Vagina (tissue), 2 donors: Measurements from ENCODE around the gene MEN1.

Experiments
- CTCF ChIP-seq, 3 experiments: fragments of 450-650 bp in 2 of 3; fragments of 200-600 bp in 1 of 3; sonication (generic) in 1 of 3; IDR thresholded peaks; one replicate each; pipeline ENCODE4 v1.5.1; 2017 to 2019; ENCODE audit warnings: antibody characterized with exemption in 3 of 3, mild to moderate bottlenecking in 2 of 3, moderate library complexity in 2 of 3
- POLR2A ChIP-seq, 2 donors: fragments of 450-650 bp; IDR thresholded peaks; one replicate each; pipeline ENCODE4 v1.6.1; 2017; ENCODE audit warnings: antibody characterized with exemption in 2 of 2, mild to moderate bottlenecking in 2 of 2, moderate library complexity in 2 of 2
- POLR2AphosphoS5 ChIP-seq, 2 donors: sonication (generic); formaldehyde crosslinking; IDR thresholded peaks; one replicate each; pipeline ENCODE4 v1.9.0; 2017; ENCODE audit warnings: antibody characterized with exemption in 2 of 2, mild to moderate bottlenecking in 2 of 2, low read depth in 1 of 2; ENCODE audit not compliant: insufficient read depth in 1 of 2

GRCh38 chr11:64851831-64852351 is 41.5 kb upstream of the MEN1 start:
- TF ChIP-seq CTCF (IDR thresholded peaks at IDR 0.05), result no peak
- no peak for TF ChIP-seq POLR2A (IDR thresholded peaks at IDR 0.05)
- no peak for TF ChIP-seq POLR2AphosphoS5 (IDR thresholded peaks at IDR 0.05; ENCODE audit: insufficient read depth in 1 of 2, low read depth in 1 of 2)
